ENCODE data around the gene KCNB1.
A peak's percentile ranks its signal among the peaks of the same experiment; 100 is the strongest.

The KCNB1 gene

GRCh38 chr20:49417843-49418555, 64.5 kb downstream of the KCNB1 start:
- intact Hi-C loops (cut with DNase I; ENCODE audit: low total_unique reads): no loop called here

DNA sequence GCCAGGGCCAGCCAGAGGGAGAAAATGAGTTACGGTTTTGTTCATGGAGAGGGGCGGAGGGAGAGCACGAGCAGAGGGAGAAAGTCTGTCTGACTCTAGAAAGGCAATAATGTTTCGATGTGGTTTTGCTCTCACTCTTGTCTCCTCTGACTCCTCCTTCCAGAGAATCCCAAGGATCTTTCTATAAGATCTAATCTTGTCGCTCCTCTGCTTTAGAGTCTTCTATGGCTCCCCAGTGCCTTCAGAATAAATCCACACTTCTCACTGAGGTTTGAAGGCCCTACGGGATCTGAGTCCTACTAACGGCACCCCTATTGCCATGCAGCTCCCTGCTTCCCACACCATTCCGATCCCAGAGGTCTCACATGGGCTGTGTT, 66.8 kb downstream of the KCNB1 start:
- H3K4me1 ChIP-seq: peaks cover 0 to 42% (median 26%) of the 10 kb centered on the region in 4 donors
- no peak overlapping the region for H3K27ac ChIP-seq
- no peaks in the 10 kb centered on the region for H3K36me3 ChIP-seq
- H3K9me3 ChIP-seq: no peaks in the 10 kb centered on the region
- no peak for DNase-seq
- no peak overlapping the region for H3K4me3 ChIP-seq
- TF ChIP-seq, protein P1, sequence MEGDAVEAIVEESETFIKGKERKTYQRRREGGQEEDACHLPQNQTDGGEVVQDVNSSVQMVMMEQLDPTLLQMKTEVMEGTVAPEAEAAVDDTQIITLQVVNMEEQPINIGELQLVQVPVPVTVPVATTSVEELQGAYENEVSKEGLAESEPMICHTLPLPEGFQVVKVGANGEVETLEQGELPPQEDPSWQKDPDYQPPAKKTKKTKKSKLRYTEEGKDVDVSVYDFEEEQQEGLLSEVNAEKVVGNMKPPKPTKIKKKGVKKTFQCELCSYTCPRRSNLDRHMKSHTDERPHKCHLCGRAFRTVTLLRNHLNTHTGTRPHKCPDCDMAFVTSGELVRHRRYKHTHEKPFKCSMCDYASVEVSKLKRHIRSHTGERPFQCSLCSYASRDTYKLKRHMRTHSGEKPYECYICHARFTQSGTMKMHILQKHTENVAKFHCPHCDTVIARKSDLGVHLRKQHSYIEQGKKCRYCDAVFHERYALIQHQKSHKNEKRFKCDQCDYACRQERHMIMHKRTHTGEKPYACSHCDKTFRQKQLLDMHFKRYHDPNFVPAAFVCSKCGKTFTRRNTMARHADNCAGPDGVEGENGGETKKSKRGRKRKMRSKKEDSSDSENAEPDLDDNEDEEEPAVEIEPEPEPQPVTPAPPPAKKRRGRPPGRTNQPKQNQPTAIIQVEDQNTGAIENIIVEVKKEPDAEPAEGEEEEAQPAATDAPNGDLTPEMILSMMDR (IDR thresholded peaks at IDR 0.05): no peak
- no peaks in the 10 kb centered on the region for H3K27me3 ChIP-seq
- intact Hi-C loops (cut with DNase I; ENCODE audit: low total_unique reads): no loop called here

More at GRCh38 chr20:49417843-49418555, 64.5 kb downstream of the KCNB1 start:
- peaks cover 0 to 31% (median 21%) of the 10 kb centered on the region in 4 donors for H3K4me1 ChIP-seq
- H3K27me3 ChIP-seq: no peaks in the 10 kb centered on the region
- DNase-seq: no peak
- TF ChIP-seq, protein P1 (IDR thresholded peaks at IDR 0.05): no peak
- no peaks in the 10 kb centered on the region for H3K36me3 ChIP-seq
- peak overlapping the region; percentile 53 for H3K27ac ChIP-seq
- no peaks in the 10 kb centered on the region for H3K9me3 ChIP-seq
- no peak overlapping the region for H3K4me3 ChIP-seq

- DNase-seq: no peak
- no peak overlapping the region for H3K27ac ChIP-seq
These were observed 67.3 kb downstream of the KCNB1 start for GRCh38 chr20:49415005-49415667.

DNA sequence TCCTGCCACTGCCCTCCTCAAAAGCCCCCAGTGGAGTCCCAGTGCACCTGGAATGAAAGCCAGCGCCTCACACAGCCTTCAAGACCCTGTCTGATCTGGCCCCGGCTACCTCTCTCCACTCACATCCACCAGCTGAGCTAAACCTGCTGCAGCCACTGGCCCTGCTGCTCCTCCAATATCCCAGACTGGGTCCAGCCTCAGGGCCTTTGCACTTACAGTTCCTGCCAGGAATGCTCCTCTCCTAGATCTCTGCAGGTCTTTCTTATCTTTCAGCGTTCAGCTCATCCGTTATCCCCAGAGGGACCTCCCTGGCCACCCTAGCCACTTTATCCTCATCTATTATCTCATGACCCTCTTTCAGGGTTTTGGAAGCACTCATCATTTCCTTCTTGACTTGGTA, 68.8 kb downstream of the KCNB1 start:
- H3K9me3 ChIP-seq: no peaks in the 10 kb centered on the region
- H3K4me1 ChIP-seq: peaks cover 0 to 45% (median 26%) of the 10 kb centered on the region in 4 donors
- H3K4me3 ChIP-seq: no peak overlapping the region
- intact Hi-C loops (cut with DNase I; ENCODE audit: low total_unique reads): no loop called here
- H3K27ac ChIP-seq: no peak overlapping the region
- TF ChIP-seq, protein P1 (IDR thresholded peaks at IDR 0.05): no peak
- H3K36me3 ChIP-seq: no peaks in the 10 kb centered on the region
- DNase-seq: no peak
- no peaks in the 10 kb centered on the region for H3K27me3 ChIP-seq

More at GRCh38 chr20:49415005-49415667, 67.3 kb downstream of the KCNB1 start:
- Histone ChIP-seq H3K4me1 (peaks cover 0 to 46% (median 29%) of the 10 kb centered on the region in 4 donors), H3K9me3 (no peaks in the 10 kb centered on the region), H3K4me3 (no peak overlapping the region), H3K27me3 (no peaks in the 10 kb centered on the region), H3K36me3 (no peaks in the 10 kb centered on the region)
- intact Hi-C loops (cut with DNase I; ENCODE audit: low total_unique reads): no loop called here
- TF ChIP-seq, protein P1 (IDR thresholded peaks at IDR 0.05): no peak

DNA sequence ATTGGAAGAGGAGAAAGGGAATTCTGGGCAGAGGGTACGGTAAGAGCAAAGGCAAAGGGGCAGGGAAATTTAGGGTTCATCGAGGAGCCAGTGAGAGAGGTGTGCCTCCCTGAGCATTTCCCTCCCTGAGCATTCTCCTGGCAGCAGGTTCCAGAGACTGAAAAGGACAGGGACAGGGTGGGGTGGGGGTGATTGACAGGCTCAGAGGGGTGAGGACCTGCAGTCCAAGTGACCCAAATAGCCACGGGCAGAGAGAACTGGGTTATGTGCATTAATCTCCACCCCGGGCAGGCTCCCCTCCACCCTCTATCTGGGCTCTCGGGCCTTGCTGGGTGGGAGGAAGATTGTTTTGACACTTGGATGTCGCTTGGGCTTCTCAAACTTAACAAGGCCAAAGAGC, 69.5 kb downstream of the KCNB1 start:
- no peak overlapping the region for H3K27ac ChIP-seq

More for the DNA sequence above, 69.5 kb downstream of the KCNB1 start:
- TF ChIP-seq, protein P1 (IDR thresholded peaks at IDR 0.05): no peak
- no peak overlapping the region for H3K4me3 ChIP-seq
- H3K9me3 ChIP-seq: no peaks in the 10 kb centered on the region
- H3K4me1 ChIP-seq: peaks cover 0 to 38% (median 19%) of the 10 kb centered on the region in 4 donors
- intact Hi-C loops (cut with DNase I; ENCODE audit: low total_unique reads): no loop called here
- H3K27me3 ChIP-seq: no peaks in the 10 kb centered on the region
- H3K36me3 ChIP-seq: no peaks in the 10 kb centered on the region
- DNase-seq: no peak

All from tibial artery (tissue), 4 donors.